Measurements from ENCODE around the gene CALML3. TPM values are rescaled to one million over a fixed set of nuclear protein-coding genes. Genes with fewer than 3 reads are reported as not detected.

Gene CALML3
- total and polyA plus RNA-seq, 2 of the 13 experiments (the other 11 are each of a cell fraction or from before 2014, with no cell fraction given) = not detected

- WGBS (ENCODE audit: low lambda C conversion rate) = 84% methylated on average over 6 of the region's 6 CpGs
- in situ Hi-C loops (cut with HindIII; ENCODE audit: extremely low pct_ligation_motif_present, low pct_unique_long_range_greater_than_20kb) = no loop called here
- no peak overlapping the region for H3K9ac ChIP-seq (ENCODE audit: insufficient read depth, low read depth, low read length)
- H2AFZ ChIP-seq (ENCODE audit: low read length) = no peak overlapping the region
- H3K9me3 ChIP-seq (ENCODE audit: low read length) = no peaks in the 10 kb centered on the region
- no peak overlapping the region for H3K27ac ChIP-seq (ENCODE audit: extremely low read length, insufficient read depth, low read length)
- no peaks in the 10 kb centered on the region for H3K27me3 ChIP-seq (ENCODE audit: control insufficient read depth in 1 of 2, insufficient read depth in 2 of 2, low read length in 2 of 2)
- ATAC-seq (no peak), DNase-seq (ENCODE audit: low spot score) (no peak), FAIRE-seq (no peak)
- TF ChIP-seq KDM5B (CRISPR knock-in tag; IDR thresholded peaks at IDR 0.05; ENCODE audit: borderline replicate concordance) (no peak), SIN3B (IDR thresholded peaks at IDR 0.05; ENCODE audit: low read length) (no peak), MTA3 (CRISPR knock-in tag; IDR thresholded peaks at IDR 0.05) (no peak), MYC (CRISPR knock-in tag; IDR thresholded peaks at IDR 0.05; ENCODE audit: borderline replicate concordance) (no peak), ZNF652 (CRISPR knock-in tag; IDR thresholded peaks at IDR 0.05; ENCODE audit: borderline replicate concordance, low read depth) (no peak), PBX2 (CRISPR knock-in tag; IDR thresholded peaks at IDR 0.05) (no peak), ZFP82 (CRISPR knock-in tag; IDR thresholded peaks at IDR 0.05; ENCODE audit: borderline replicate concordance) (no peak), ZNF720 (CRISPR knock-in tag; IDR thresholded peaks at IDR 0.05) (no peak), E2F5 (CRISPR knock-in tag; conservative IDR thresholded peaks at IDR 0.05) (no peak), ZNF441 (CRISPR knock-in tag; IDR thresholded peaks at IDR 0.05; ENCODE audit: borderline replicate concordance) (no peak), ZNF382 (CRISPR knock-in tag; IDR thresholded peaks at IDR 0.05; ENCODE audit: borderline replicate concordance) (no peak), RELA (CRISPR knock-in tag; IDR thresholded peaks at IDR 0.05) (no peak), PPARG (CRISPR knock-in tag; conservative IDR thresholded peaks at IDR 0.05) (no peak), TRIM24 (CRISPR knock-in tag; IDR thresholded peaks at IDR 0.05) (no peak), MEIS1 (CRISPR knock-in tag; IDR thresholded peaks at IDR 0.05; ENCODE audit: borderline replicate concordance) (no peak), PRPF4 (IDR thresholded peaks at IDR 0.05; ENCODE audit: low read depth, low read length, poor library complexity, severe bottlenecking) (no peak)
- H3K4me3 ChIP-seq (replicated peaks in 1 of 3; ENCODE audit: insufficient read depth in 1 of 3, low read depth in 2 of 3, low read length in 3 of 3) = no peak overlapping the region
- H3K4me1 ChIP-seq (ENCODE audit: insufficient read depth, low read length) = peaks cover 97% of the 10 kb centered on the region
- ChIA-PET POLR2A (interaction anchor here (1.0 kb wide), 1 partner anchor 16 kb away, joined by 3 read pairs; no protein-coding TSS in a partner anchor), CTCF (ENCODE audit: low intra/inter-chr PET ratio, low total read pairs) (no interaction called here)
- H4K20me1 ChIP-seq (ENCODE audit: insufficient read depth, low read length) = no peaks in the 10 kb centered on the region
- intact Hi-C loops (cut with micrococcal nuclease; ENCODE audit: unreplicated experiment) = no loop called here
- no peaks in the 10 kb centered on the region for H3K79me2 ChIP-seq (ENCODE audit: insufficient read depth, low read length)
- H3K36me3 ChIP-seq (replicated peaks in 1 of 2; ENCODE audit: control insufficient read depth in 1 of 2, insufficient read depth in 2 of 2, low read length in 2 of 2) = no peaks in the 10 kb centered on the region
- BruUV-seq (replicated peaks) = no TSS peak
- H3K4me2 ChIP-seq (ENCODE audit: low read depth, low read length) = no peak overlapping the region
Observed at GRCh38 chr10:5532618-5533097, 7.9 kb downstream of the CALML3 start.

Data from HepG2 (cell line).